HG02763 (cell line): ENCODE data around the gene ACR.

Source experiments
- ATAC-seq: cut with Tn5 transposase; IDR thresholded peaks from one replicate; pipeline ENCODE4 v1.9.1; 2021; ENCODE audit warnings: mild to moderate bottlenecking, moderate library complexity; ENCODE audit not compliant: unreplicated experiment

ACR gene

GRCh38 chr22:50716290-50717024 is 21.5 kb upstream of the ACR start:
- no peak for ATAC-seq

GRCh38 chr22:50717709-50718351 is 20.2 kb upstream of the ACR start:
- no peak for ATAC-seq

- ATAC-seq: no peak
Observed at GRCh38 chr22:50718352-50718709, 19.7 kb upstream of the ACR start.

- no peak for ATAC-seq
Observed at GRCh38 chr22:50719814-50720300, 18.1 kb upstream of the ACR start.

- no peak for ATAC-seq
Observed at GRCh38 chr22:50720301-50721256, 17.4 kb upstream of the ACR start.

GRCh38 chr22:50721257-50721844 is 16.7 kb upstream of the ACR start:
- no peak for ATAC-seq

- no peak for ATAC-seq
Observed at GRCh38 chr22:50722048-50722701, 15.8 kb upstream of the ACR start.

- no peak for ATAC-seq
Observed at GRCh38 chr22:50722716-50723428, 15.1 kb upstream of the ACR start.

- ATAC-seq: no peak
Observed at GRCh38 chr22:50723991-50724390, 14.0 kb upstream of the ACR start.

GRCh38 chr22:50724616-50725015 is 13.4 kb upstream of the ACR start:
- ATAC-seq: no peak

GRCh38 chr22:50725597-50725996 is 12.4 kb upstream of the ACR start:
- no peak for ATAC-seq

GRCh38 chr22:50726643-50727340 is 11.2 kb upstream of the ACR start:
- no peak for ATAC-seq

- ATAC-seq: no peak
Observed at GRCh38 chr22:50727678-50728522, 10.1 kb upstream of the ACR start.

GRCh38 chr22:50728523-50728931 is 9.5 kb upstream of the ACR start:
- no peak for ATAC-seq

GRCh38 chr22:50729391-50730012 is 8.5 kb upstream of the ACR start:
- no peak for ATAC-seq

- ATAC-seq: no peak
Observed at GRCh38 chr22:50730013-50730891, 7.8 kb upstream of the ACR start.
